Adipocyte (in vitro differentiated cells): ENCODE results near the gene SUMO4.

Experiments
- DNase-seq: peaks from one replicate; pipeline ENCODE4 v3.0.0-alpha.2; 2015; ENCODE audit warnings: low read depth
- H3K27me3 ChIP-seq: replicated peaks from 2 replicates; pipeline ENCODE4 v1.7.0; 2013; ENCODE audit warnings: mild to moderate bottlenecking, low read length, moderate library complexity; ENCODE audit not compliant: control insufficient read depth, insufficient read depth
- H3K36me3 ChIP-seq: 2 replicates; pipeline ENCODE4 v1.7.0; 2013; ENCODE audit warnings: low read length, mild to moderate bottlenecking, moderate library complexity; ENCODE audit not compliant: control insufficient read depth, insufficient read depth, severe bottlenecking
- H3K4me1 ChIP-seq: 2 replicates; pipeline ENCODE4 v1.7.0; 2013; ENCODE audit warnings: mild to moderate bottlenecking, low read length, moderate library complexity; ENCODE audit not compliant: control insufficient read depth, insufficient read depth
- H3K4me3 ChIP-seq: 2 replicates; pipeline ENCODE4 v1.7.0; 2013; ENCODE audit warnings: mild to moderate bottlenecking, low read length, moderate library complexity
- H3K9ac ChIP-seq: 2 replicates; pipeline ENCODE4 v1.7.0; 2013; ENCODE audit warnings: mild to moderate bottlenecking, low read length, moderate library complexity
- H3K9me3 ChIP-seq: 2 replicates; pipeline ENCODE4 v1.7.0; 2013; ENCODE audit warnings: mild to moderate bottlenecking, low read length, moderate library complexity; ENCODE audit not compliant: control insufficient read depth

SUMO4 gene

GRCh38 chr6:149419696-149420404 is 19.8 kb downstream of the SUMO4 start:
- no peaks in the 10 kb centered on the region for H3K9me3 ChIP-seq
- no peak for DNase-seq
- no peak overlapping the region for H3K4me3 ChIP-seq
- peaks cover 17% of the 10 kb centered on the region for H3K4me1 ChIP-seq
- H3K36me3 ChIP-seq: peaks cover under 1% of the 10 kb centered on the region
- H3K9ac ChIP-seq: no peak overlapping the region
- no peaks in the 10 kb centered on the region for H3K27me3 ChIP-seq

- H3K27me3 ChIP-seq: no peaks in the 10 kb centered on the region
- no peaks in the 10 kb centered on the region for H3K9me3 ChIP-seq
- peaks cover 17% of the 10 kb centered on the region for H3K4me1 ChIP-seq
- H3K9ac ChIP-seq: no peak overlapping the region
- no peaks in the 10 kb centered on the region for H3K36me3 ChIP-seq
- DNase-seq: no peak
- no peak overlapping the region for H3K4me3 ChIP-seq
Observed at GRCh38 chr6:149421132-149421531, 21.1 kb downstream of the SUMO4 start.

GRCh38 chr6:149422581-149422980 is 22.5 kb downstream of the SUMO4 start:
- H3K4me1 ChIP-seq: peaks cover 17% of the 10 kb centered on the region
- H3K4me3 ChIP-seq: no peak overlapping the region
- no peak for DNase-seq
- H3K36me3 ChIP-seq: no peaks in the 10 kb centered on the region
- no peaks in the 10 kb centered on the region for H3K27me3 ChIP-seq
- H3K9ac ChIP-seq: no peak overlapping the region
- H3K9me3 ChIP-seq: no peaks in the 10 kb centered on the region

- H3K4me3 ChIP-seq: peak overlapping the region; percentile 70
- no peaks in the 10 kb centered on the region for H3K9me3 ChIP-seq
- peaks cover 17% of the 10 kb centered on the region for H3K4me1 ChIP-seq
- H3K27me3 ChIP-seq: no peaks in the 10 kb centered on the region
- peak overlapping the region; percentile 73 for H3K9ac ChIP-seq
- DNase-seq: no peak
- H3K36me3 ChIP-seq: no peaks in the 10 kb centered on the region
Observed at GRCh38 chr6:149423964-149424440, 23.9 kb downstream of the SUMO4 start.

- Histone ChIP-seq H3K27me3 (no peaks in the 10 kb centered on the region), H3K9me3 (no peaks in the 10 kb centered on the region), H3K4me1 (peaks cover 17% of the 10 kb centered on the region), H3K4me3 (no peak overlapping the region), H3K36me3 (no peaks in the 10 kb centered on the region), H3K9ac (no peak overlapping the region)
- DNase-seq: no peak
Observed at GRCh38 chr6:149425224-149425623, 25.2 kb downstream of the SUMO4 start.

- Histone ChIP-seq H3K27me3 (no peaks in the 10 kb centered on the region), H3K36me3 (no peaks in the 10 kb centered on the region), H3K9ac (no peak overlapping the region), H3K4me1 (peaks cover 17% of the 10 kb centered on the region), H3K4me3 (no peak overlapping the region), H3K9me3 (no peaks in the 10 kb centered on the region)
- no peak for DNase-seq
Observed at GRCh38 chr6:149425754-149426153, 25.7 kb downstream of the SUMO4 start.

GRCh38 chr6:149428606-149429005 is 28.5 kb downstream of the SUMO4 start:
- peaks cover 24% of the 10 kb centered on the region for H3K4me1 ChIP-seq
- no peaks in the 10 kb centered on the region for H3K27me3 ChIP-seq
- H3K36me3 ChIP-seq: no peaks in the 10 kb centered on the region
- H3K4me3 ChIP-seq: no peak overlapping the region
- H3K9me3 ChIP-seq: no peaks in the 10 kb centered on the region
- H3K9ac ChIP-seq: no peak overlapping the region
- no peak for DNase-seq

GRCh38 chr6:149429427-149430360 is 29.6 kb downstream of the SUMO4 start:
- Histone ChIP-seq H3K9me3 (no peaks in the 10 kb centered on the region), H3K4me1 (peaks cover 26% of the 10 kb centered on the region), H3K27me3 (no peaks in the 10 kb centered on the region), H3K36me3 (no peaks in the 10 kb centered on the region), H3K4me3 (no peak overlapping the region), H3K9ac (no peak overlapping the region)
- DNase-seq: no peak

GRCh38 chr6:149431905-149432775 is 32.1 kb downstream of the SUMO4 start:
- no peaks in the 10 kb centered on the region for H3K36me3 ChIP-seq
- H3K27me3 ChIP-seq: peaks cover 4% of the 10 kb centered on the region
- DNase-seq: peak; percentile 93
- H3K4me3 ChIP-seq: peak overlapping the region; percentile 39
- H3K9me3 ChIP-seq: no peaks in the 10 kb centered on the region
- H3K4me1 ChIP-seq: peaks cover 26% of the 10 kb centered on the region
- H3K9ac ChIP-seq: peak overlapping the region; percentile 48

GRCh38 chr6:149433405-149433804 is 33.3 kb downstream of the SUMO4 start:
- Histone ChIP-seq H3K9ac (peak overlapping the region; percentile 6), H3K4me1 (peaks cover 26% of the 10 kb centered on the region), H3K4me3 (no peak overlapping the region), H3K9me3 (no peaks in the 10 kb centered on the region), H3K36me3 (no peaks in the 10 kb centered on the region), H3K27me3 (peaks cover 4% of the 10 kb centered on the region)
- no peak for DNase-seq
